OCI-LY7 (cell line): ENCODE results near the gene ITIH4.

Experiments used
- EZH2phosphoT487 ChIP-seq: fragments of 200-600 bp; sonication (generic); IDR thresholded peaks from 2 replicates; pipeline ENCODE4 v1.6.1; 2018; ENCODE audit warnings: low read depth, borderline replicate concordance, mild to moderate bottlenecking, mixed run types, antibody characterized with exemption, low read length, moderate library complexity, mixed read lengths
- TF ChIP-seq, protein P1 (sequence below): fragments of 200-600 bp; sonication (generic); conservative IDR thresholded peaks from 2 replicates; pipeline ENCODE4 v1.5.1; 2014; ENCODE audit warnings: mild to moderate bottlenecking, antibody characterized with exemption, low read length, moderate library complexity, mixed read lengths

DNA sequence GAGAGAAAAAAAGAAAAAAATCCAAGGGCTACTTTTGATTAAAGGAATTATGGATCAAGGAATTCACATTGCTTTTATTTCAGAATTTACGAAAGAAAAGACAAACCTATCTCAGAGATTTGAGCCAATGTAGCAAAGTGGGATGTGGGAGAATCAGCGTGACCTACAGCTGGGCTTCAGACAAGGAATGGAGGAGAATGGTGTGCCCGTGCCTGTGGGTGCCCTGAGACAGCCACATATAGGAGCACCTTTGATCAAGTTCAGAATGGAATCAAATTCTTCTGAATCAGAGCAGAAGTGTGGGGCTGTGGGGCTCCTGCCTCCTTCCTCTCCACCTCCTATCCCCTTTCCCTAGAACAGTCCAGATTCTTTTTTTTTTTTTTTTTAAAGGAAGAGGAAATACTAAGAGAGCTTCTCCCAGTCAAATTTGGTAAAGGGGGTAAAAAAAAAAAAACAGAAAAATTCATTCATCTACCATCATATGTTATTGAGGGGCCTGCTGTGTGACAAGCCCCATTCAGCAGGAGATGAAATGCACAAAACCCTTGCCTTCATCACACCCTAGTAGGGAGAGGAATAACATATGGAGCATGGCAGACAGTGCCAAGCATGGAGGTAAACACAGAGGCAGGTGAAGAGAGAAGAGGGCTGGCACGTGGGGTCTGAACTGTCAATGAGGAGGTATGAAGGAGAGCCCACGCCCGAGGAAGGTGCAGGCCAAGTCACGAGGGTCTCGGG lies 29.4 kb upstream of the ITIH4 start:
- TF ChIP-seq, protein P1, sequence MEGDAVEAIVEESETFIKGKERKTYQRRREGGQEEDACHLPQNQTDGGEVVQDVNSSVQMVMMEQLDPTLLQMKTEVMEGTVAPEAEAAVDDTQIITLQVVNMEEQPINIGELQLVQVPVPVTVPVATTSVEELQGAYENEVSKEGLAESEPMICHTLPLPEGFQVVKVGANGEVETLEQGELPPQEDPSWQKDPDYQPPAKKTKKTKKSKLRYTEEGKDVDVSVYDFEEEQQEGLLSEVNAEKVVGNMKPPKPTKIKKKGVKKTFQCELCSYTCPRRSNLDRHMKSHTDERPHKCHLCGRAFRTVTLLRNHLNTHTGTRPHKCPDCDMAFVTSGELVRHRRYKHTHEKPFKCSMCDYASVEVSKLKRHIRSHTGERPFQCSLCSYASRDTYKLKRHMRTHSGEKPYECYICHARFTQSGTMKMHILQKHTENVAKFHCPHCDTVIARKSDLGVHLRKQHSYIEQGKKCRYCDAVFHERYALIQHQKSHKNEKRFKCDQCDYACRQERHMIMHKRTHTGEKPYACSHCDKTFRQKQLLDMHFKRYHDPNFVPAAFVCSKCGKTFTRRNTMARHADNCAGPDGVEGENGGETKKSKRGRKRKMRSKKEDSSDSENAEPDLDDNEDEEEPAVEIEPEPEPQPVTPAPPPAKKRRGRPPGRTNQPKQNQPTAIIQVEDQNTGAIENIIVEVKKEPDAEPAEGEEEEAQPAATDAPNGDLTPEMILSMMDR = no peak
- TF ChIP-seq EZH2phosphoT487 = no peak
